ENCODE data around the gene ABLIM2. TPM values are rescaled to one million over a fixed set of nuclear protein-coding genes. Genes with fewer than 3 reads are reported as not detected.

ABLIM2 gene
- total and polyA plus RNA-seq, 2 of the 8 experiments (the other 6 are each of a cell fraction or from before 2014, with no cell fraction given) = 2.8 to 3.0 TPM

DNA sequence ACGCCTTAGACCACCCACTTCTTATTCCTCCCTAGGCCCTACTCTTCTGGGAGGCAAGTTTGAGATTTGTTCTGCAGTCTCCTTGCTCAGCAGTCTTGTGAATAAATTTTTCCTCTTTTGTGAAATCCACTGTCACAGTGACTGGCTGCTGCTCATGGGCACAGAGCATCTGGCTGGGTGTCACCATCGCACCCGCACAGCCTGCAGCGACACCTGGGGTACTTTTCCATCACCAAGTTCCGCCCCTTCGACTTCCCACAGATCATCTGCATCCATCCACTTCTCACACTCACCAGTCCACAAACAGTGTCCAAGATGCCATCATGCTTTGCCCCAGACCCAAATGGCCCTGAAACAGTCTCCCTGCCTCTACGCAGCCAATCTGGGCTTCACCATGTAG, 182.6 kb downstream of the ABLIM2 start (continued):
- TF ChIP-seq TAF7 (optimal IDR thresholded peaks at IDR 0.05; ENCODE audit: borderline replicate concordance, low read depth, low read length) (no peak), SIX5 (IDR thresholded peaks at IDR 0.05; ENCODE audit: low read depth, low read length) (no peak), GTF2F1 (IDR thresholded peaks at IDR 0.05; ENCODE audit: borderline replicate concordance, low read depth, low read length) (no peak), EZH2 (IDR thresholded peaks at IDR 0.05; ENCODE audit: low read depth, low read length, severe bottlenecking) (no peak)
- TF ChIP-seq, protein P1, sequence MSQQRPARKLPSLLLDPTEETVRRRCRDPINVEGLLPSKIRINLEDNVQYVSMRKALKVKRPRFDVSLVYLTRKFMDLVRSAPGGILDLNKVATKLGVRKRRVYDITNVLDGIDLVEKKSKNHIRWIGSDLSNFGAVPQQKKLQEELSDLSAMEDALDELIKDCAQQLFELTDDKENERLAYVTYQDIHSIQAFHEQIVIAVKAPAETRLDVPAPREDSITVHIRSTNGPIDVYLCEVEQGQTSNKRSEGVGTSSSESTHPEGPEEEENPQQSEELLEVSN (IDR thresholded peaks at IDR 0.05) = no peak

Data from H1 (cell line).